Kidney (tissue), 14 donors: ENCODE measurements around the gene SNRNP48. TPM values are rescaled to one million over a fixed set of nuclear protein-coding genes. Genes with fewer than 3 reads are reported as not detected.

Experiments used
- DNase-seq, 5 donors: peaks; one replicate each; pipeline ENCODE4 v3.0.0-alpha.2; 2013 to 2020
- FAIRE-seq: peaks from 2 replicates; lab custom pipeline; 2012; peaks lifted over from hg19 to GRCh38; lab: Jason Lieb, UNC
- H3K27ac ChIP-seq, 2 donors: one replicate each; pipeline ENCODE4 v1.7.0; 2013; ENCODE audit warnings: low read depth in 2 of 2, low read length in 2 of 2, inconsistent platforms in 1 of 2
- H3K27me3 ChIP-seq: one replicate; pipeline ENCODE4 v1.7.1; 2013; ENCODE audit warnings: low read length, inconsistent platforms; ENCODE audit not compliant: control insufficient read depth, insufficient read depth
- H3K36me3 ChIP-seq, 3 donors: one replicate each; pipeline versions ENCODE4 v1.7.0 to v1.7.1; 2013; ENCODE audit warnings: low read length in 3 of 3, control low read depth in 1 of 3, inconsistent platforms in 1 of 3; ENCODE audit not compliant: insufficient read depth in 3 of 3, control insufficient read depth in 2 of 3
- H3K4me1 ChIP-seq, 3 donors: one replicate each; pipeline versions ENCODE4 v1.7.0 to v1.7.1; 2013; ENCODE audit warnings: low read length in 3 of 3, inconsistent platforms in 1 of 3, low read depth in 1 of 3; ENCODE audit not compliant: control insufficient read depth in 2 of 3, insufficient read depth in 2 of 3
- H3K4me3 ChIP-seq, 3 donors: one replicate each; pipeline versions ENCODE4 v1.7.0 to v1.8.1; 2013; ENCODE audit warnings: low read length in 3 of 3, control low read depth in 1 of 3, inconsistent platforms in 1 of 3
- H3K9ac ChIP-seq, 3 donors: one replicate each; pipeline versions ENCODE4 v1.7.0 to v1.7.1; 2013; ENCODE audit warnings: low read length in 3 of 3, control low read depth in 1 of 3, inconsistent platforms in 1 of 3
- H3K9me3 ChIP-seq, 3 donors: one replicate each; pipeline versions ENCODE4 v1.7.0 to v1.7.1; 2013; ENCODE audit warnings: low read length in 3 of 3, control low read depth in 1 of 3, inconsistent platforms in 1 of 3; ENCODE audit not compliant: control insufficient read depth in 2 of 3, insufficient read depth in 1 of 3
- CTCF ChIP-seq: IDR thresholded peaks from 3 replicates; pipeline ENCODE4 v1.5.1; 2012; ENCODE audit warnings: mild to moderate bottlenecking, moderate library complexity, borderline replicate concordance; ENCODE audit not compliant: insufficient read depth; ENCODE audit errors: extremely low read depth
- intact Hi-C: fragments of 100-400 bp; cut with DNase I; formaldehyde crosslinking; loops from one replicate; pipeline ENCODE4 v1.11.1; 2022
- polyA plus RNA-seq: library from polyadenylated mRNA; stranded (reverse); fragments of 350-450 nt; fragmentation: Illumina TruSeq; extraction: RNeasy Lipid Tissue Mini Kit (QIAGEN cat#74804); gene quantifications from one replicate; pipeline ENCODE4 v1.2.3, GENCODE V29; 2014; ENCODE audit warnings: low read depth, low replicate concordance; ENCODE audit not compliant: insufficient read depth
- total RNA-seq: library from RNA; stranded (reverse); fragmentation: NEBNext Ultra II Directional; extraction: Animal tissue kit (Norgen Biotek cat#: 25700); gene quantifications from one replicate; pipeline ENCODE4 v1.2.1, GENCODE V29; 2021
- donor health status: control.
- donor health status: control.
- donor health status: control.
- donor health status: control.
- donor health status: control.
- donor health status: DM: yes; HTN: yes; CAD: no.
- donor health status: Normal renal cell carcinoma (clear cell type).

Gene SNRNP48
- total and polyA plus RNA-seq, 2 donors from 2014 or later, result 5.2 to 12.1 TPM

DNA sequence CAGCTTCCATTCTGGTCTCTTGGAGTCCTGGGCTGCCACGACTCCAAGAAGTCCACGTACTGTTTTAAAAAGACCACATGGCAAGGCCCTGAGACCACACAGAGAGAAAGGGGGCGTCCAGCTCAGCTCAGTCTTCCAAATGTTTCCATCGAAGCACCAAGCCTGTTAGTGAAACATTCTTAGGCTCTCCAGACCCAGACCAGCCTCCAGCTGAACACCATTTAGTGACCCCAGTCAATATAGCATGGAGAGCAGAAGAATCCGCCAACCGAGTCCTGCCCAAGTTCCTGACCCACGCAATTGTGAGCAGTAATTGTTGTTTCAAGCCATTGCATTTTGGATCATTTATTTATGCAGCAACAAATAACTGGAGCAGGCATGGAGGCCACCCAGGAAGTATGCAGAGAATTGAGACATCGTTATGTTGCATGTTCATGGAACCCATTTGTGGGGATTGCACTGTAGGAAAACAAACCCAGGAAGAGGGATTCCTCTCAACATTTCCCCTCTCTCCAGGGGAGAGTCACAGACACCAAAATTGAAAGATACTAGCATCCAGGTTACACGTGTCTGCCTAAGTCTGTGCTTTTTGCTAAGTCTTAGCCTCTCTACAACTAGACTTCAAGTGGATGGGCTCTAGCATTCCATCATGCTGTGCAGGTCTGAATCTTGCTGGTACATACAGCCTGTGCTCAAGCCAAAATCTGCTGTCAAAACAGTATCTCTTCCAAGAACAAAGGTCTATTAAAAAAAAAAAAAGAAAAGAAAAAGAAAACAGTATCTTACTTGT is 42.7 kb downstream of the SNRNP48 start:
- Histone ChIP-seq H3K27me3 (no peaks in the 10 kb centered on the region), H3K9ac (no peak overlapping the region), H3K4me3 (no peak overlapping the region), H3K9me3 (no peaks in the 10 kb centered on the region), H3K36me3 (no peaks in the 10 kb centered on the region), H3K4me1 (no peaks in the 10 kb centered on the region), H3K27ac (no peak overlapping the region)
- no peak for DNase-seq
- no peak for TF ChIP-seq CTCF
- intact Hi-C loops, result no loop called here
- no peak for FAIRE-seq

- FAIRE-seq (no peak), DNase-seq (no peak)
- Histone ChIP-seq H3K27ac (no peak overlapping the region), H3K27me3 (no peaks in the 10 kb centered on the region), H3K9me3 (no peaks in the 10 kb centered on the region), H3K4me3 (no peak overlapping the region), H3K4me1 (no peaks in the 10 kb centered on the region), H3K36me3 (no peaks in the 10 kb centered on the region), H3K9ac (no peak overlapping the region)
- no peak for TF ChIP-seq CTCF
- intact Hi-C loops, result no loop called here
These were observed 43.4 kb downstream of the SNRNP48 start for GRCh38 chr6:7633361-7633760.

GRCh38 chr6:7636151-7636550 is 46.2 kb downstream of the SNRNP48 start:
- Histone ChIP-seq H3K27me3 (no peaks in the 10 kb centered on the region), H3K27ac (no peak overlapping the region), H3K36me3 (no peaks in the 10 kb centered on the region), H3K4me1 (no peaks in the 10 kb centered on the region), H3K9ac (no peak overlapping the region), H3K4me3 (no peak overlapping the region), H3K9me3 (no peaks in the 10 kb centered on the region)
- intact Hi-C loops, result no loop called here
- TF ChIP-seq CTCF, result no peak
- FAIRE-seq, result no peak
- no peak for DNase-seq

DNA sequence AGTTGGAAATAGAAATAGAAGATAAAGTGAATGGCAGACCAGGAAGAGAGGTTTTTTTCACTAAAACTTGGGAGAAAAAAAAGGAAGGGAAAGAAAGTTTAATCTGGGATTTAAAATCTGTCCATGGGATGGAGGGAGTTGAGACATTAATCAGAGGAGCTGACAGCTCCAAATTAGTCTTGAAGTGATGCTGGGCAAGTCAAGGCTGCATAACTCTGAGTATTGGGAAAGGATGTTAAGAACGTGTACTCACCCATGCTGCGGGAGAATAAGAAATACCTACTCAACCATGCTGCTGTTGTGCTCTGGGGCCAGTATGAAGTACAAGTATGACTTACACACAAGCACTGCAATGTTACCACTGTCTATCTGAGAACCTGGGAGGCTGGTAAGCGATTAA is 47.5 kb downstream of the SNRNP48 start:
- Histone ChIP-seq H3K9ac (no peak overlapping the region), H3K27ac (no peak overlapping the region), H3K4me3 (no peak overlapping the region), H3K36me3 (no peaks in the 10 kb centered on the region), H3K27me3 (no peaks in the 10 kb centered on the region), H3K9me3 (no peaks in the 10 kb centered on the region), H3K4me1 (no peaks in the 10 kb centered on the region)
- DNase-seq, result no peak
- FAIRE-seq, result no peak
- no peak for TF ChIP-seq CTCF
- intact Hi-C loops, result no loop called here
